ENCODE data around the gene TMEM30A.

The TMEM30A gene

DNA sequence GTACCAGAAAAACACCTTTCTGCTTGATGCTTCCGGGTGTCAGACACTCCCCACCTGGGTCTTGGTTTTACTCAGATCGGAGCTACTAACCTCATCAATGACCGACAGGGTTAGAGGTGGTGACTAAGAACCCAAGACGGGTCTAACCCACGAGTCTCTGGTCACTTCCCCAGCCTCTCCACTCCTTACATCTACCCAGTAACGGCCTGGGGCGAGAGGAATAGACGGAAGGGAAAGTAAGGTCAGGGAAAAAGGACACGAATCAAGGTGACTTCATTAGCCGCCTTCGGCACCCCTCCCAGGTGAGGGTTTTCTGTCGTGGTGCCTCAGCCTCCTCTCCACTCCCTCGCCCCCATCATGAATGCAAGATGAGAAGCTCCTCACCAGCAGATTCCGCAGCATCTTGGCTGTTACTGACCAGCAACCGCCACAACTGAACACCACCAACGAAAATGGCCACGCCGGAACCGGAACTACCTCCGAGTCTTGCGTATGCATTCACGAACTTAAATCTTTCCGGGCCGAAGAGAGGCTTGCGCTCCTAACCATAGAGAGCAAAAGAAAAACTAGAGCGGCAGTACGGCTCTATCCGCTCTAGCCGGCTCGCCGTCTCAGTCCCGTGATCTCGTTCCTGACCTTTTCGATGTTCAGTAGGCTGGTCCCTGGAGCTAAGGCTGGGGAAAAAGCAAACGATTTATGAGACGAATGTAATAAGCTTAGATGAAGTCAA is 41.1 kb downstream of the TMEM30A start, which contains the start of gene COX7A2:
COX7A2 (minus strand) TSS at position 469 of the 730 bp plus-strand sequence; CDS start at position 402, 67 bp downstream.
- no peaks in the 10 kb centered on the region for H3K9me3 Mint-ChIP-seq
- H3K36me3 Mint-ChIP-seq (ENCODE audit: low read depth): peaks cover 34% of the 10 kb centered on the region
- peak within 1 kb of the TSS; percentile 99 for H3K27ac Mint-ChIP-seq
- TF ChIP-seq CTCF (IDR thresholded peaks at IDR 0.05; ENCODE audit: unreplicated experiment in 3 of 3): no peak
- H3K4me3 Mint-ChIP-seq: peak within 1 kb of the TSS; percentile 98 to 100 (median 98)
- H3K4me1 Mint-ChIP-seq: peaks cover 32% of the 10 kb centered on the region
- H3K27me3 Mint-ChIP-seq (ENCODE audit: low read depth): no peaks in the 10 kb centered on the region

DNA sequence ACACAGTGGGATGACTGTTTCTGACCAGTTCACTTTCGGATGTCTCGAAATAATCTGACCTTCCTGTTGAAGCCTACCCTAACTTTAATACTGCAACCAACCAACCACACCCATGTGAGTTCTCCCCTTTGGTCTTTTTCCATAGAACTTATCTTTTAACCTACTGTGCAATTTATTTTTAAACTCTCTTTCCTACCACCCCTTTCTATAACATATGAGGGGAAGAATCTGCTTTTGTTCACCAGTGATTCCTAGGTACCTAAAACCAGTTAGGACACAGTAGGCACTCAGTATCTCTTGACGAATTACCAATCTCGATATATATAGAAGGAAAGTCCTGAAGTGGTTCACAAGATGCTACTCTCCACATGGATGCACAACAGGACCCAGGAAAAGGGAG is 48.0 kb downstream of the TMEM30A start:
- H3K27me3 Mint-ChIP-seq (ENCODE audit: low read depth): no peaks in the 10 kb centered on the region
- H3K36me3 Mint-ChIP-seq (ENCODE audit: low read depth): peaks cover 39% of the 10 kb centered on the region
- H3K4me3 Mint-ChIP-seq: no peak overlapping the region
- no peak for TF ChIP-seq CTCF (IDR thresholded peaks at IDR 0.05; ENCODE audit: unreplicated experiment in 3 of 3)
- no peaks in the 10 kb centered on the region for H3K9me3 Mint-ChIP-seq
- H3K4me1 Mint-ChIP-seq: peaks cover 50% of the 10 kb centered on the region
- peak overlapping the region in 1 of 3 experiments; percentile 18 for H3K27ac Mint-ChIP-seq

- Mint-ChIP-seq H3K4me3 (no peak overlapping the region), H3K27ac (peak overlapping the region; percentile 46 to 69 (median 68)), H3K27me3 (ENCODE audit: low read depth) (no peaks in the 10 kb centered on the region), H3K36me3 (ENCODE audit: low read depth) (peaks cover 27% of the 10 kb centered on the region), H3K4me1 (peaks cover 55% of the 10 kb centered on the region), H3K9me3 (no peaks in the 10 kb centered on the region)
- no peak for TF ChIP-seq CTCF (IDR thresholded peaks at IDR 0.05; ENCODE audit: unreplicated experiment in 3 of 3)
Measured at GRCh38 chr6:75235271-75235670, 49.3 kb downstream of the TMEM30A start.

GRCh38 chr6:75234126-75234865 is 50.3 kb downstream of the TMEM30A start:
- Mint-ChIP-seq H3K4me1 (peaks cover 57% of the 10 kb centered on the region), H3K27ac (peak overlapping the region in 2 of 3 experiments; percentile 35 to 69), H3K4me3 (no peak overlapping the region), H3K36me3 (ENCODE audit: low read depth) (peaks cover 18% of the 10 kb centered on the region), H3K27me3 (ENCODE audit: low read depth) (no peaks in the 10 kb centered on the region), H3K9me3 (no peaks in the 10 kb centered on the region)
- TF ChIP-seq CTCF (IDR thresholded peaks at IDR 0.05; ENCODE audit: unreplicated experiment in 3 of 3): no peak

- Mint-ChIP-seq H3K27ac (peak overlapping the region in 1 of 3 experiments; percentile 65), H3K4me1 (peaks cover 57% of the 10 kb centered on the region), H3K27me3 (ENCODE audit: low read depth) (no peaks in the 10 kb centered on the region), H3K9me3 (no peaks in the 10 kb centered on the region), H3K4me3 (no peak overlapping the region), H3K36me3 (ENCODE audit: low read depth) (peaks cover 11% of the 10 kb centered on the region)
- no peak for TF ChIP-seq CTCF (IDR thresholded peaks at IDR 0.05; ENCODE audit: unreplicated experiment in 3 of 3)
Measured at GRCh38 chr6:75233092-75233615, 51.4 kb downstream of the TMEM30A start.
